Testis (tissue), 3 donors: ENCODE data around the gene CACNA2D3. TPM values are rescaled to one million over a fixed set of nuclear protein-coding genes. Genes with fewer than 3 reads are reported as not detected.

Source experiments
- DNase-seq: peaks from one replicate; pipeline ENCODE4 v3.0.0-alpha.2; 2019
- H3K27ac ChIP-seq, 2 donors: fragments of 200-600 bp; sonication (generic); one replicate each; pipeline ENCODE4 v1.5.1; 2019
- H3K27me3 ChIP-seq: fragments of 200-600 bp; sonication (generic); one replicate; pipeline ENCODE4 v1.5.1; 2019
- H3K36me3 ChIP-seq: fragments of 200-600 bp; sonication (generic); one replicate; pipeline ENCODE4 v1.5.1; 2017; ENCODE audit warnings: low read depth; ENCODE audit errors: missing control alignments
- H3K4me1 ChIP-seq: fragments of 200-600 bp; sonication (generic); one replicate; pipeline ENCODE4 v1.5.1; 2019
- H3K4me3 ChIP-seq, 2 donors: fragments of 200-600 bp; sonication (generic); one replicate each; pipeline ENCODE4 v1.5.1; 2017 to 2019
- H3K9me3 ChIP-seq: fragments of 200-600 bp; sonication (generic); one replicate; pipeline ENCODE4 v1.5.1; 2017
- POLR2A ChIP-seq: fragments of 450-650 bp; IDR thresholded peaks from one replicate; pipeline ENCODE4 v1.6.1; 2017; ENCODE audit warnings: antibody characterized with exemption, mild to moderate bottlenecking, moderate library complexity
- WGBS, 2 donors: methylation state at CpG; one replicate each; pipeline ENCODE4 v1.1.5; 2018; 5-methylcytosine and 5-hydroxymethylcytosine counted together
- intact Hi-C: fragments of 100-400 bp; cut with DNase I; formaldehyde crosslinking; loops from one replicate; pipeline ENCODE4 v1.15.1; 2023; ENCODE audit warnings: low total_unique reads
- polyA plus RNA-seq: library from polyadenylated mRNA; stranded (reverse); fragments of 350-450 nt; fragmentation: Illumina TruSeq; extraction: RNeasy Lipid Tissue Mini Kit (QIAGEN cat#74804); gene quantifications from one replicate; pipeline ENCODE4 v1.2.3, GENCODE V29; 2014; ENCODE audit warnings: low read depth, low replicate concordance; ENCODE audit not compliant: insufficient read depth
- total RNA-seq, 2 donors: library from RNA; depleted of rRNA; stranded (reverse); fragments of >200 nt; gene quantifications; one replicate each; pipeline ENCODE4 v1.2.3, GENCODE V29; 2016
- TF ChIP-seq, protein P1 (sequence below), 3 experiments: fragments of 450-650 bp in 2 of 3; fragments of 200-600 bp in 1 of 3; sonication (generic) in 1 of 3; IDR thresholded peaks; one replicate each; pipeline ENCODE4 v1.5.1; 2016 to 2019; ENCODE audit warnings: antibody characterized with exemption in 3 of 3, mild to moderate bottlenecking in 2 of 3, moderate library complexity in 1 of 3

CACNA2D3 gene
- total and polyA plus RNA-seq, 3 donors from 2014 or later: 10.1 to 16.5 (median 11.2) TPM

- intact Hi-C loops: no loop called here
- TF ChIP-seq, protein P1, sequence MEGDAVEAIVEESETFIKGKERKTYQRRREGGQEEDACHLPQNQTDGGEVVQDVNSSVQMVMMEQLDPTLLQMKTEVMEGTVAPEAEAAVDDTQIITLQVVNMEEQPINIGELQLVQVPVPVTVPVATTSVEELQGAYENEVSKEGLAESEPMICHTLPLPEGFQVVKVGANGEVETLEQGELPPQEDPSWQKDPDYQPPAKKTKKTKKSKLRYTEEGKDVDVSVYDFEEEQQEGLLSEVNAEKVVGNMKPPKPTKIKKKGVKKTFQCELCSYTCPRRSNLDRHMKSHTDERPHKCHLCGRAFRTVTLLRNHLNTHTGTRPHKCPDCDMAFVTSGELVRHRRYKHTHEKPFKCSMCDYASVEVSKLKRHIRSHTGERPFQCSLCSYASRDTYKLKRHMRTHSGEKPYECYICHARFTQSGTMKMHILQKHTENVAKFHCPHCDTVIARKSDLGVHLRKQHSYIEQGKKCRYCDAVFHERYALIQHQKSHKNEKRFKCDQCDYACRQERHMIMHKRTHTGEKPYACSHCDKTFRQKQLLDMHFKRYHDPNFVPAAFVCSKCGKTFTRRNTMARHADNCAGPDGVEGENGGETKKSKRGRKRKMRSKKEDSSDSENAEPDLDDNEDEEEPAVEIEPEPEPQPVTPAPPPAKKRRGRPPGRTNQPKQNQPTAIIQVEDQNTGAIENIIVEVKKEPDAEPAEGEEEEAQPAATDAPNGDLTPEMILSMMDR (IDR thresholded peaks at IDR 0.05): no peak
- TF ChIP-seq POLR2A: no peak
- Histone ChIP-seq H3K27me3 (no peaks in the 10 kb centered on the region), H3K27ac (no peak overlapping the region), H3K9me3 (no peaks in the 10 kb centered on the region), H3K36me3 (no peaks in the 10 kb centered on the region), H3K4me1 (no peaks in the 10 kb centered on the region), H3K4me3 (no peak overlapping the region)
- WGBS, 2 donors: 51 to 60% methylated on average over 2 of the region's 2 CpGs
- no peak for DNase-seq
These were observed 569.0 kb downstream of the CACNA2D3 start for GRCh38 chr3:54691289-54691771.

DNA sequence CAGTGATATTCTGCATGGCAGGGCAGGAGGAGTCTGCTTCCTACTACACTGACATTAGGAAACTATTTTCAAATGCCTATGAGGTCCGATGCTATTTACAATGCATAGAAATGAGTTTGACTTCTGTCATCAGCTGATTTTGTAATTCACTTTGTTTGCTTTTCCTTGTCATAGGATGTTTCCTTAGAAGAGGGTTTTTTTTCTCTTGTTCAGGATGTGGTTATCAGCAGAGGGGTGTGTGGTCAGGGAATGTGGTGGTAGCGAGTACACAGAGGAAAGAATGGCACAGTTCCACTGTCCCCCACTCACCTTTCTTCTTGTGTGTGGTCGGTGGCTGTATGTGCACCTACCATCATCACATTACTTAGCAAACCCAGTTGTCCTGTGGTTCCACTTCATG is 574.0 kb downstream of the CACNA2D3 start:
- no peaks in the 10 kb centered on the region for H3K9me3 ChIP-seq
- H3K4me1 ChIP-seq: no peaks in the 10 kb centered on the region
- H3K36me3 ChIP-seq: no peaks in the 10 kb centered on the region
- DNase-seq: no peak
- TF ChIP-seq POLR2A: no peak
- TF ChIP-seq, protein P1 (IDR thresholded peaks at IDR 0.05): no peak
- H3K27me3 ChIP-seq: no peaks in the 10 kb centered on the region
- intact Hi-C loops: no loop called here
- 81% methylated on average over 3 of the region's 3 CpGs for WGBS, 2 donors
- no peak overlapping the region for H3K4me3 ChIP-seq
- no peak overlapping the region for H3K27ac ChIP-seq

GRCh38 chr3:54698054-54698453 is 575.7 kb downstream of the CACNA2D3 start:
- Histone ChIP-seq H3K36me3 (no peaks in the 10 kb centered on the region), H3K27me3 (no peaks in the 10 kb centered on the region), H3K4me1 (no peaks in the 10 kb centered on the region), H3K27ac (no peak overlapping the region), H3K9me3 (no peaks in the 10 kb centered on the region), H3K4me3 (no peak overlapping the region)
- intact Hi-C loops: no loop called here
- no peak for DNase-seq
- WGBS, 2 donors: 71 to 84% methylated on average over 1 of the region's 1 CpG
- TF ChIP-seq POLR2A: no peak
- TF ChIP-seq, protein P1 (IDR thresholded peaks at IDR 0.05): no peak

- Histone ChIP-seq H3K27me3 (no peaks in the 10 kb centered on the region), H3K4me3 (no peak overlapping the region), H3K36me3 (no peaks in the 10 kb centered on the region), H3K4me1 (no peaks in the 10 kb centered on the region), H3K27ac (no peak overlapping the region), H3K9me3 (no peaks in the 10 kb centered on the region)
- DNase-seq: no peak
- intact Hi-C loops: no loop called here
- WGBS, 2 donors: 63 to 67% methylated on average over 1 of the region's 1 CpG
- TF ChIP-seq, protein P1 (IDR thresholded peaks at IDR 0.05): no peak
- TF ChIP-seq POLR2A: no peak
These were observed 581.6 kb downstream of the CACNA2D3 start for GRCh38 chr3:54703923-54704322.

DNA sequence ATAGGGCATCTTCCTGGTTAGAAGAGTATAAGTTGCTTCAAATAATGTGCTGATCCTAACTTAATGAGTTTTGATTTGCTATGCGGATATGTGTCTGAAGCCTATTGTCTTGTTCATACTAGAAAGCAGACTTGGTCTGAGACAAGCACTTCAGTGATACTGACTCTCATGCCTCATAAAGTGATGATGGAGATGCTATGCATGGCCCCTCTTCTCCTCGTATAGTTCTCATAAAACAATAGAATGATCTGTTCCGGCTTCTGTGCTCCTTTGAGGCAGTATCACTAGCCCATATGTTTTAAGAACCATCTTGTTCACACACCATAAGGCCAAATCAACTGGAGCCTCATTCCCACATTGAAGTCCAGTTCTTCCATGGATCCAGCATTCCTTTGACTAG is 583.4 kb downstream of the CACNA2D3 start:
- no peaks in the 10 kb centered on the region for H3K27me3 ChIP-seq
- no peak overlapping the region for H3K27ac ChIP-seq
- no peak overlapping the region for H3K4me3 ChIP-seq
- H3K9me3 ChIP-seq: no peaks in the 10 kb centered on the region
- H3K4me1 ChIP-seq: no peaks in the 10 kb centered on the region
- WGBS, 2 donors: 75 to 89% methylated on average over 3 of the region's 3 CpGs
- no peaks in the 10 kb centered on the region for H3K36me3 ChIP-seq
- TF ChIP-seq, protein P1 (IDR thresholded peaks at IDR 0.05): no peak
- no peak for TF ChIP-seq POLR2A
- intact Hi-C loops: no loop called here
- DNase-seq: no peak
